HG02943 (cell line): Measurements from ENCODE around the gene S1PR5.
"Not testable (repeated sequence)": the region's sequence is repeated elsewhere in the genome, so short reads cannot be mapped to it uniquely, and the experiment has no call there.

Experiments used
- ATAC-seq: cut with Tn5 transposase; IDR thresholded peaks from one replicate; pipeline ENCODE4 v1.9.1; 2021; ENCODE audit warnings: mild to moderate bottlenecking, low read depth, moderate library complexity; ENCODE audit not compliant: unreplicated experiment

Gene S1PR5, protein sequence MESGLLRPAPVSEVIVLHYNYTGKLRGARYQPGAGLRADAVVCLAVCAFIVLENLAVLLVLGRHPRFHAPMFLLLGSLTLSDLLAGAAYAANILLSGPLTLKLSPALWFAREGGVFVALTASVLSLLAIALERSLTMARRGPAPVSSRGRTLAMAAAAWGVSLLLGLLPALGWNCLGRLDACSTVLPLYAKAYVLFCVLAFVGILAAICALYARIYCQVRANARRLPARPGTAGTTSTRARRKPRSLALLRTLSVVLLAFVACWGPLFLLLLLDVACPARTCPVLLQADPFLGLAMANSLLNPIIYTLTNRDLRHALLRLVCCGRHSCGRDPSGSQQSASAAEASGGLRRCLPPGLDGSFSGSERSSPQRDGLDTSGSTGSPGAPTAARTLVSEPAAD

DNA sequence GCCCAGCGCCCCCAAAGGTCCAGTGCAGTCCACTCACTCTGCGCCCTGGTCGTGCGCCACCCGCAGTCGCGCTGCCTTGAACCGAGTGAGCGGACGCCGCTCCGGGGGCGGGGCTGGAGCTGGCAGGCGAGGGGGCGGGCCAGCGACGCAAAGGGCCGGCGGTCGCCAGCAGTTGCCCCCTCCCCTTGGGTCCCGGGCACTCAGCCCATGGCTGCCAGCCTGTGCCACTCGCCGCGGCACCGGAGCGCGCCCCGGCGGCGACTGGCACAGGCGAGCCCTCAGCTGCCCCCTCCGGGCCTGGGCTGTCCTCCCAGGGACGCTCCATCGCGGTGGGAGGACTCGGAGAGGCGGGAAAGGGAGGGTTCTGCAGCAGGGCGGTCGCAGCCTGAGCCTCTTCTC, at the start of gene S1PR5:
S1PR5 (minus strand) TSS at position 87 of the 399 bp plus-strand sequence. CDS start 2,436 bp downstream, outside the sequence.
- ATAC-seq: no peak

DNA sequence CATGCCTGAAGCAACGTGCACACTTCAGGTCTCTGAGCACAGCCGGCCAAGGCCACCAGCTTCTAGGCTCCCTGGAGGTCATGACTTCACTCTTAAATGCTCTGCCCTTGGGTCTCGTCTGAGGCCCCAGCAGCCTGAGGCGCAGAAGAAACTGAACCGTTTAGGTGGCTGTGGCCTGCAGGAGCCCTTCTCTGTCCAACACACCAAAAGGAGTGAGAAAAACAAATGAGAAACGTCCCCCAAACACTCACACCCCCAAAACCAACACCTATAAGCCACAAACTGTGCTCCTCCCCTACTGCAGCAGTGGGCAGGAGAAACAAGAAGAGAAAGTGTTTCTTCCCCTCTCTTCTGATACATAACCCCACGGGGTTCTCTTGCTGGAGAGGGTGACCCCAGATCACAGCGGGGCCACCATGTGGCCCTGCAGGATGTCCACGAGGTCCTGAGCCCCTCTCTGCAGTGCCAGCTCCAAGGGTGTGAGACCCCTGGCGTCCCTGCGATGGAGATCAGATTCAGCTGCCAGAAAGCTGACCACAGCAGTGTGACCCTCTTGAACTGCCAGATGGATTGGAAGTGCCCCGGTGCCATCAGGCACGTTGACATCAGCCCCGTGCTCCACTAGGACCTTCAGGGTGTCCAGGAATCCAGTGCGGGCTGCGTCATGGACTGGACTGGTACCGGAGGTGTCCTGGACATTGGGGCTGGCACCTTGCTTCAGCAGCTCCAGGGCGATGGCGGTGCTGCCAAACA, 49.6 kb upstream of the S1PR5 start:
- ATAC-seq: no peak

DNA sequence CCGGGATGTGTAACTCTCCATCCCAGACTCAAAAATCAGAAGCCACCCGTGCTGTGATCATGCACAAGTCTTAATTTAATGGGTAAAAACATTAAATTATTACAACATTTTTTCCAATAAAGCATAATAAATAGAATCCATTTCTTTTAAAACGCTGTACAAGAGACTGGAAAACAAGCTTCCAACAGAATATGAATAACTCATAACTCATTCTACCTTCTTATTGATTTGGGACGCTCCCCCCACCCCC, 49.1 kb upstream of the S1PR5 start:
- no peak for ATAC-seq

DNA sequence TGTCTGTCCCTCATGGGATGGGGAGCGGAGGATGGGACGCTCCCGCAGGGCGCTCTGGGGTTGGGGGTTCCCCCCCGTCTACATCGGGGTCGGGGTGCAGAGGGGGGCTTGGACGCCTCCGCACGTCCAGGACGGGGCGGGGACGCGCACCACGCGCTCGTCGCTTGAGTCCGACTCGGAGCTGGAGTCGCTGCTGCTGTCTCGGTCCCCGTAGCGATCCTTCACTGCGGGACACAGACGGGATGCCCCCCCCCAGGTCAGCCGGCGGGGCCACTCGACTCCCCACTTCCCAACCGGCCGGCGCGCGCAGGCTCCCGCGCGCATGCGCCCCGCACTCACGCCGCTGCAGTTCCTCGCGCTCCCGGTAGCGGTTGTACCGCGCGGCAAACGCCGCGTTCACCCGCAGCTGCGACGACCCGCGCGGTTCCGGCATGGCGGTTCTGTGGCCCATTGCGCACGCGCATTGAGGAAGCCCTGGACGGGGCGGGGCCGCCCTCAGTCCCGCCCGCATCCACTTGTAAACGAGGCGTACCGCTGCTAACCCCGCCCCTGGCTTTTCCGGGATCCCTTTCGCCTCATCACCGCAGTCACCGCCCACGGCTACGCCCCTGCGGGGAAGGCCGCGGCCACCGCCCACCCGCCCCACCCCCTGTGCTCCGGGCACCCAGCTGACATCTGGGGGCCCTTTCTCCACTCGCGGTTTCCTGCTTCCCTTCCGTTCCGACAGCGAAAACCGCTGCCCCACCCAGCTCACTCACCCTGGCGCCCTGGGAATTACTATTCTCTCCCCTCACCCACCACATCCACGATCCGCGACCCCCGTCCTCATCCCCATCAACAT, 48.5 kb upstream of the S1PR5 start, which contains the start of gene KRI1:
KRI1 (minus strand) TSS at position 444 of the 841 bp plus-strand sequence; CDS start at position 433, 11 bp downstream.
- ATAC-seq: peak; percentile 45

DNA sequence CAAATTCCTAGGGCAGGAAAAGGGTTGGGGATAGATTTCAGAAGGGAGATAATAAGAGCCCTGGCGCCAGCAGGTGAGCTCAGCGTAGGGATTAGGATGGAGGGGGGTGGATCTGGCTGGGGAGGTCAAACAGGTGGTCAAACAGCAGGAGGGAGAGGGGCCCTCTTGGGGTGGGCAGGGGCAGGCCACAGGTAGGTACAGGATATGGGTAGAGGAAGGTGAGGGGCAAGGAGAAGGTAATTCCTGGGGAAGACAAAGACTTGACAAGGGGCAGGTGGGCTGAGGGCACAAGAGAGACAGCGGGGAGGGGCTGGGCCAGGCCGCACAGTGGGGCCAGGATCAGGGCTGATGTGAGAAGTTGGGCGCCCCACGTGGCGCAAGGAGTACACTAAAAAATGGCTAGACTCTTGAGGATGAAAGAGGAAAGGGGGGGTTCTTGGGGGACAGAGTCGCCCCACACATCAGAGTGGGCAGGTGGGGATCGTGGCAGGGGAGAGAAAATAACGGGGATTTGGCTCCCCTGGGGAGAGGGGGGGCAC, 47.9 kb upstream of the S1PR5 start:
- ATAC-seq: no peak

DNA sequence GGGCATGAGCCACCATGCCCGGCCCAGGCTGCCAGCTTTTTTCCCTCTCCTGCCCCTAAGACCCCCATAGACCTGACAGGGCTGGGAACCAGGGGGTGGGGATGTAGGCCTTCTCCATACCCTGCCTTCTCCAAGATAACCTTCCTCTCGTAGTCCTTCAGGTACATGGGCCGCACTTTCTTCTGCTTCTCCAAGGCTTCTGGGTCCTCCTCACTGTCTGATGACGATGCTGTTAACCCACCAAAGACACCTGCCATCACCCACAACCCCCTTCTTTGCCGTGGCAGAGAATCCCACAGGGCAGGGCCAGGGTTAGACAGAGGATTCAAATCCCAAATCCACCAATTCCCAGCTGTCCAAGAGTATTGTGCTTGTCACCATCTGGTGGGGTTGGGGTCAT, 45.4 kb upstream of the S1PR5 start:
- ATAC-seq: no peak

DNA sequence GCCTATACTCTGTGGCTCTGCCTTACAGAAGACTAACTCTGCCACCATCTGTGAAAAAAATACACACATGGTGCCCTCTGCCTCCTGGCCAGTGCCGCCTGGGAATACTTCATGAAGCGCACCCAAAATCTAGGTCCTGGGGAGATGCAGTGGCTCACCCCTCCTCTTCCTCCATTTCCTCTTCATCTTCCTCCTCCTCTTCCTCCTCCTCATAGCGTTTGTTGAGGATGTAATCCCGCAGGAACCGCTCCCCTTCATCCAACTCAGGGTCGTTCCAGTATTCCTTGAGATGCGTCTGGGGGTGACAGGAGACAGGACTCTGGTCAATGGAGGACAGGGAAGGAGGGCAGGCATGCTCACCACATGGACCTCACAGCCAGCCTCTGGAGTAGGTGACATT, 42.9 kb upstream of the S1PR5 start:
- ATAC-seq: no peak

DNA sequence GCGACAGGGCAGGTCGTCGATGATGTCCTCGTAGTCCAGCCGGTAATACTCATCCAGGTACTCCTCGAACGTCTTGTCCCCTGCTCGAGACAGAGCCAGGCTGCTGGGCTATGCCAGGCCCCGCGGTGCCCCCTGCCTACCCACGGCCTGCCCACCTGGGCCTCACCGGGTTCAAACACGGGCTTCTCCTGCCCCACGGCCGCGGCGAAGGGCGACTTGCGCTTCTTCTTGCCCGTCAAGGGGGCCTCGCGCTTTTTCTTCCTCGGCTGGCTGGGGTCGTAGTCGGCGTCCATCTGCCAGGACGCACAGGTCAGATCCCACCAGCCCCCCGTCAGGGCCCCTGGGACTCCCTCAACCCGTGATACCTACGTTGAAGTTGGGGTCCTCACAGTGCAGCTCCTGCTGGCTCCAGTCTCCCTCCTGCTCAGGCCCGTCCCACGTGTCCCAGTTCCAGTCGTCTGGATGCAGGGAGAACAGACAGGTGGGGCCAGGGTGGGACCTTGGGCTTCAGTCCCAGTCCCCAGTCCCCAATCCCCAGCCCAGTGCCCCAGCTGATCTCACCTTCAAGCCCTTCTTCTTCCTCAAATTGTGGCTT, 40.5 kb upstream of the S1PR5 start:
- no peak for ATAC-seq

DNA sequence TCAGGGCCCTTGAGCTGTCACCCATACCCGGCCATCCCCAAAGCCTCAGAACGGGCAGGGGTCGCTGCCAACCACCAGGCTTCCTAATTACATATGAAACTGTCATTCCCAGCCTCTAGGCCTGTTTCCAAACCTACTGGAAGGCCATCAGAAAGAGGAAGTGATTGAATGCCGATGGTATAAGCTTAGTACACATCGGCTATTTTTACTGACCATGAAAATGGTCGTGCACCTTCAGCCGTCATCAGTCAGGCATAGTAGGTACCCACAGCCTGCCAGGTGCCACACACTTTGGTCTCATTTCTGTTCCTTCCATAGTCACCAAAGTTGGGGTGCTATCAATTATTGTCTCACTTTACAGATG, 38.3 kb upstream of the S1PR5 start:
- no peak for ATAC-seq

DNA sequence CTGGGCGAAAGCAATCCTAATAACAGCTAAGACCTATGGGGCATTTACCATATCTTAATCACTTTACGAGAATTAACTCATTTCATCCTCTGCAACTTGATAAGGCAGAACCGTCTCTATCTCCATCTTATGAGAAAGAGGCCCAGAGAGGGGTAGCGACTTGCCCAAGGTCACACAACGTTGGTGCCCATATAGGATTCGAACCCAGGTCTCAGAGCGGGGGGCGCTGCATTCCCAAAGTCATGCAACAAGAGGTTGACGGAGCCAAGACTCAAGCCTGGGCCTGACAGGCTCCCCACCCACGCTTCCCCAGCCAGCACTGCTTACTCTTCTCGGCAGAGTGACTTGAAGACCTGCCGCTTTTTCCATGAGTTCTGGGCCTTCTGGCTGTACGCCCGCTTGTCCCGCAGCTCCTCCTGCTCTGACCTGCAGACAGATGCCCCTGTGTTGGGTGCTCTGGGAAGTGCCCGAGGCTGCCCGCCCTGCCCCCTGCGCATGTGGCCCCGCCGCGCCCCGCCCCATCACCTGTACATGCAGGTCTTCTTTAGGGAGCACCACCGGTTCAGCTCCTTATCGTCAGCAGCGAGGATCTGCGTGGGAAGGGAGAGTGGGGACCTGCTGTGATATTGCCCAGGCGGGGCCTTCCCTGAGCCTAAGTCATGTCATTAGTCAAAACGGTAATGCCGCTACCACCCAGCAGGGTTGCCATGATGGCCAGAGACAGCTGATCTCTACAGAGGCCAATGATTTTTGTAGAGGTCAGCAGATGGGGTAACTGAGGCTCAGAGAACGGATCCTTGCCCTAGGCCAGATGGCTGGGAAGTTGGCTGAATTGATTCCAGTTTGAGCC, 37.7 kb upstream of the S1PR5 start:
- ATAC-seq: no peak

DNA sequence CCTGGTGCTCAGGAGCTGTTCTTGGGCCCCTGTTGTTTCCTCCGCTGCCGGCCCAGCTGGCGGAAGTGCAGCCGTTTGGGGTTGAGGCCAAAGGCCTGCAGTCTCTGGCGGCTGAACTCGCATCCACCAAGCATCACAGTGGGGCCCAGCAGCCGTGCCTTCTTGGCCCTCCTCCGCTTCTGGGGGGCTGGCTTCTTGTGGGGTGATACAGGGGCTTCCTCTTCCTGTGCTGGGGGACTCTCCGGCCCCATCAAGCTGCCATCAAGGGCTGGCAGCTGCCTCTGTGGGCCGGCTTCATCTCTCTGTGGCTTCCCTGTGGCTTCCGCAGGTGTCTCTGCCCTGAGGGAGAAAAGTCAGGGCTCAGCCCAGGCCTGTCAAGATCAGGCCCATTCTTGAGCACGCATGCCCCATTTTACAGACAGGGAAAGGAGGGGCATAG, 36.7 kb upstream of the S1PR5 start:
- ATAC-seq: peak; percentile 64

DNA sequence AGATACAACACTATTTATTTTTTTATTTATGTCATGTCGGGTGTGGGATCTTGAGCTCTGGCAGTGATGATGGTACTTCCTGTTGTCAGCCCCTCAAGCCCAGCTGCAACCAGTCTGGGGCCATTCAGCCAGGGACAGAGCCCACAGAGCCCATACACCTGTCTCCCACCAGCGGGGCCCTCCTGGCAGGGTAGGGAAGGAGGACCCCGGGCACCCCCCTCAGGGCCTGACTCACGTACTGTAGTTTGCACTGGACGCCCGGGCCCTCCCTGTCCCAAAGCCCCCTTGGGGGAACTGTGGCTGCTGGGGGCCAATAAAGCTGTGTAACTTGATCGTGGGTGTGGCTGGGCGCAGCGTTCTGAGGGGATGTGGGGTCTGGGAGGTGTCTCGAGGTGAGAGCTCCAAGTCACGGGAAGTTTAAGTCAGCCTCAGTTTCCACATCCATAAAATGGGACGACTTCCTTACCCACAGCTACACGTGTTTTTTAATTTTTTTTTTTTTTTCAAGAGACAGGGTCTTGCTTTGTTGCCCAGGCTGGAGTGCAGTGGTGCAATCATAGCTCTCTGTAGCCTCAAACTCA, 35.9 kb upstream of the S1PR5 start:
- no peak for ATAC-seq

DNA sequence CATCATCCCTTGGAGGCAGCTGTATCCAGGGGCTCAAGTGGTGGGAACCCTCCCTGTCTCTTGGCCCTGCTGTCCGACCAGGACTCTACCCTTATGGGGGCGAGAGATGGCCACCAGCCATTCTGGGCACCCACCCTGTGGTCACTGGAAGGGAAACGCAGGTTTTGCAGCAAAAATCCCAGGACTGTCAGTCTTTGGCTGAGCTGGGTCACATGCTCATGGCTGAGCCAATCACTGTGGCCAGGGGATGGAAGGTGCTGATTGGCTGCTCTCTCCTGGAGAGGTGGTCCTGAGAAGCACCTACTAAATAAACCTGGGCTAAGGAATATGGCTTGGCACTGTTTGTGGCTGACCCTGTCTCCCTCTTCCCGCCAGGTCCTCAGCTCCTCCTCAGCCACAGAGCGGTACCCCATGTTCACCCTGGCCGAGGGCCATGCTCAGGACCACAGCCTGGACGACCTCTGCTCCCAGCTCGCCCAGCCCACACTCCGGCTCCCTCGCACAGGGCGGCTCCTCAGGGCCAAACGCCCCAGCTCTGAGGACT, 35.3 kb upstream of the S1PR5 start:
- no peak for ATAC-seq

DNA sequence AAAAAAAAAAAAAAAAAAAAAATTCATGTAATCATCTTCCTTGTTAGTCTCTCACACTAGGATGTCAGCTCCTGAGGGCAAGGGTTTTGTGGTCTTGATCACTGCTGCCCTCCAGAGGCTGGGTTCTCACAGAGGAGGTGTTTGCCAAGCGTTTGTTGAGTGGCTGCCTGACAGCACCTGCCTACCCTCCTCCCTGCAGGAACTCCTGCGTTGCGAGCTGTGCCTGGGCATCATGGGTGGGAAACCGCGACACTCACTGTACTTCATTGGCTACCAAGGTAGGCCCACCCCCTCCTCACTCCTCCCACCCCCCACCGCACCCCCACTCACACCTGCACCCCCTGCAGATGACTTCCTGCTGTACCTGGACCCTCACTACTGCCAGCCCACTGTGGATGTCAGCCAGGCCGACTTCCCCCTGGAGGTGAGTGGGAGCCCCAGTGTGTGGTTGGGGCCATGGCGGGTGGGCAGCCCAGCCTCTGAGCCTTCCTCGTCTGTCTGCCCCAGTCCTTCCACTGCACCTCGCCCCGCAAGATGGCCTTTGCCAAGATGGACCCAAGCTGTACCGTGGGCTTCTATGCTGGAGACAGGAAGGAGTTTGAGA, 34.6 kb upstream of the S1PR5 start:
- ATAC-seq: no peak

DNA sequence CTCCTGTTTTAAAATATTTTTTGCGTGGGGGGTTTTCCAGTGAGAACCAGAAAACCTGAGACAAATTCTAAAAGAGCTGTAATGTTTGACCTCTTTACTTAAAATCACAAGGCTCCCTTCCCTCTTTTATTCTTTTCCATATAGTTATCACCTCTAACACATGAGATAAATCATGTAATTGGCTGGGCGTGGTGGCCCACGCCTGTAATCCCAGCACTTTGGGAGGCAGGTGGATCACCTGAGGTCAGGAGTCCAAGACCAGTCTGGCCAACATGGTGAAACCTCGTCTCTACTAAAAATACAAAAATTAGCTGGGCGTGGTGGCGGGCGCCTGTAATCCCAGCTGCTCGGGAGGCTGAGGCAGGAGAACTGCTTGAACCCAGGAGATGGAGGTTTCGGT, 33.8 kb upstream of the S1PR5 start:
- not testable (repeated sequence) for ATAC-seq

DNA sequence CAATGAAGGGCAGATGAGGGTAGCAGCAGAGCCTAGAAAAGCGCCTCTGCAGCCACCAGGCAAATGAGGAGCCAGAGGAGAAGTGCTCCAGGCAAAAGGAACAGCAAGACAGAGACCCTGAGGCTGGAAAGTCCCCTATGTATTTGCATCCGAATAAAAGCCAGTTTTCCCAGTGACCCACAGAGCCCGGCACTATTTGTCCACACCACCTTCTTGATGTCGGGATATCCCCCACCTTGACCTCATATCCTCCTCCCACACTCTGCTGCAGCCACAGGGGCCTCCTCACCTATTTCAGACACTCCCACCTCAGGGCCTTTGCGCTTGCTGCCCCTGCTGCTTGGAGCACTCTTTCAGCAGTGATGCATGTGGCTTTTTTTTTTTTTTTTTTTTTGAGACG, 33.1 kb upstream of the S1PR5 start:
- ATAC-seq: no peak

DNA sequence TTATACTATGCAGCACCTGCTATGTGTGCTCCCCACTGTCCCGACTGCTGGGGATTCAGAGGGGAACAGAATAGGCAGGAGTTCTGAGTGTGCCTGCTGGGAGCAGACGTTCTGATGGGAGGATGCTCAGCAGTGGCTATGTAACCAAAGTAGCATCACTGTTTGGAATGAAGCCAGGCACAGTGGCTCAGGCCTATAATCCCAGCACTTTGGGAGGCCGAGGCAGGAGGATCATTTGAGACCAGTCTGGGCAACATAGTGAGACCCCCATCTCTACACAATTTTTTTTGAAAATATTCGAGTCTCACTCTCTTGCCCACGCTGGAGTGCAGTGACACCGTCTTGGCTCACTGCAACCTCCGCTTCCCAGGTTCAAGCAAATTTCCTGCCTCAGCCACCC, 32.5 kb upstream of the S1PR5 start:
- ATAC-seq: no peak

DNA sequence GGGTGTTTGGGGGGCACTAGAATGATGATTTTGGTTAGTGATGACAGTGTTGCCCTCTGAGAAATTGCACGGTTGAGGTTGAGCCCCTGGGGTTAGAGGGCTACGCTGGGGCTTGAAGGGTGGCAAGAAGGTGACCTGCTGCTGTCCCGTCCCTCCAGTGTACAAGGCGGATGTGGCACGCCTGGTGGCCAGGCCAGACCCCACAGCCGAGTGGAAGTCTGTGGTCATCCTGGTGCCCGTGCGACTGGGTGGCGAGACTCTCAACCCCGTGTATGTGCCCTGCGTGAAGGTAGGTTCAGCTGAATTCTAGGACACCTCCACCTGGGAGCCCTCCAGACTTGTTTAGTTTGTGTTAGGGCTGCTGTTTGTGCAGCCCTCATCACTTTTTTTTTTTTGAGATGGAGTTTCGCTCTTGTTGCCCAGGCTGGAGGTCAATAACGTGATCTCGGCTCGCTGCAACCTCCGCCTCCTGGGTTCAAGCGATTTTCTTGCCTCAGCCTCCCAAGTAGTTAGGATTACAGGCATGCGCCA, 31.6 kb upstream of the S1PR5 start:
- no peak for ATAC-seq
